T-helper 2 cell treated with Interferon-gamma antibody and Interleukin-4, amounts not matched to agents 100 ng/mL and 5 ng/mL, for 36 hours (primary cell): ENCODE data around the gene TOMM70. TPM values are rescaled to one million over a fixed set of nuclear protein-coding genes. Genes with fewer than 3 reads are reported as not detected.
"Not testable (repeated sequence)": the region's sequence is repeated elsewhere in the genome, so short reads cannot be mapped to it uniquely, and the experiment has no call there.

Experiments
- intact Hi-C: fragments of 100-400 bp; cut with micrococcal nuclease; formaldehyde crosslinking; loops from one replicate; pipeline ENCODE4 v1.15.1; 2023
- total RNA-seq: library from RNA; stranded (reverse); gene quantifications from 2 replicates; pipeline ENCODE4 v1.2.3, GENCODE V29; 2022

The TOMM70 gene
- total RNA-seq, 1 donor from 2014 or later: 43.3 TPM

DNA sequence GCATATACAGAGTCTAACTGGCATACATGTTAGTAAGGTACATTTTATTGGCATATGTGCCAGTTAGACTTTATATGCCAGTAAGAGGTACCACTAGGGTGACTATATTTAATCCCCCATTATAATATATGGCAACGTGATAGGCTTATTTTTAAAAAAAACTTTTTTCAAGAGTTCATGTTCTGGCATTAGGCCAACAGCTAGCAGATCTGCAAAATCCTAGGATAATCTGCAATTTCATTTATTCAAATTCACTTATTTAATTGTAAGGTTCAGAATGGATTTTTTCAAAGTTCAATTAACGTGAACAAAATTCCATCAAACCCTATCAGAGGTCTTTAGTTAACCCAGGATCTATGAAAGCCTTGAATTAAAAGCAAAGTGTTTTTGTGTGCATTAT is 34.5 kb downstream of the TOMM70 start:
- intact Hi-C loops: no loop called here

GRCh38 chr3:100364421-100364820 is 36.5 kb downstream of the TOMM70 start:
- intact Hi-C loops: no loop called here

DNA sequence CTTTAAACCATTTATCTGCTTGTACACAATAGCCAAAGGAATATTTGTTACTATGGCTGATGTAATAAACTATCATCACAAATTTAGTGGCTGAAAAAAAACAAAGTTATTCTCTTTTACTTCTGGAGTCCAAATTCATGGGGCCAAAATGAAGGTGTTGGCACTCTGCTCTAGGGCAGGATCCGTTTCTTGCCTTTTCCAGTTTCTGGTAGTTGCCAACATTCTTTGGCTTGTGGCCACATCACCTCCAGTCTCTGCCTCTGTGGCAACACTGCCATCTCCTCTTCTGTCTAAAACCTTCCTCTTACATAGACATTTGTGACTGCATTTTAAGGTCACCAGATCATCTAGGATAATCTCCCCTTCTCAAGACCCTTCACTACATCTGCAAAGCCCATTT is 39.0 kb downstream of the TOMM70 start:
- intact Hi-C loops: no loop called here

DNA sequence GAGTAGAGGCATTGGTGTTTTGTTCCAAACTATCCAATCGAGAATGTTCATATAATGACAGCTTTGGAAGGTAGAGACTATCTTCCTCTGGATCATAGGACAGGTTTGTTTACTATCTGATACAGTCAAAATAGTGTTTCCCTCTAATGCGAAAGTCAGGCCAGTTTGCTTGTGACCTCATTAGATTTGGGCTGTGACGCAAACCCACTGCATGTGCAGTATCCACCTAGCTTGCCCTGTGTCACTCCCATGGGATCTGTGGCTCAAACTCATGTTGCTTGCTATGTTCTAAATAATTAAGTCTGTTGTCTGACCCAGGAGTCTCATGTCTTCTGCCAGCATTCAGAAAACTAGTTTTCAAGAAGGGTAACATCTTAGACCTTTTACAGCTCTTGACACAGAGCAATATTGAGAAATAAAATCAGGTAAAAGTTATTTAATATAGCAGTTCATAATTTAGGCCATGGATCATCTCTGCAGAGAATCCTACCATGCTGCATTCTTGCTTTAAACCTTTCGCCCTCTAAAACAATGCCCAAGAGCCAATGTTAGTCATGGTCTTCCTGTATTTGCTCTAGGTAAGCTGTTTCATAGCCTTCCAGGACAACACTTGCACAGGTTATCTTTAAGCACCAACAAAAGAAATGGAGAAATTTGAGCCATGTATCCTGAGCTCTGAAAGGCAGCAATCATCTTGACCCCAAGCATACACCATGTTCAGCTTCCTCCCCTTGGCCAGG is 40.0 kb downstream of the TOMM70 start:
- intact Hi-C loops: no loop called here

DNA sequence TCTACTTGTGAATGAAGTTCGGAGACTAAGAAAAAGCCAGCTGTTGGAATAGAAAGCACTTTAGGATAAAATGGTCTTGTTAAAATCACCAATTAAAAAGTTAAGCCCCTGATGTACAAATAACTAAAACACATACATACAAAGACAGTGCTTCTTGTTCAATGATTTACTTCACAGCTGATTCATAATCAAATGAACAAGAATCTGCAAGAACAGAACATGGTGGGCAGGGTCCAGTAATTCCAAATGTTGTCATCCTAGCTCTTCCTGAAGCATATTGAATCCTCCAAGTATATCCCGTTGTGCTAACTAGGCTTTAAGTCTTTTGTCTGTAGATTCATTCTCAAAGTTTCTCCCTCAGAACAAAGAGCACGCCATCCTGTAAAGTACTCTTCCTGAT is 41.9 kb downstream of the TOMM70 start:
- intact Hi-C loops: no loop called here

GRCh38 chr3:100358413-100358812 is 42.5 kb downstream of the TOMM70 start:
- intact Hi-C loops: no loop called here

GRCh38 chr3:100354850-100355249 is 46.0 kb downstream of the TOMM70 start:
- intact Hi-C loops: no loop called here

DNA sequence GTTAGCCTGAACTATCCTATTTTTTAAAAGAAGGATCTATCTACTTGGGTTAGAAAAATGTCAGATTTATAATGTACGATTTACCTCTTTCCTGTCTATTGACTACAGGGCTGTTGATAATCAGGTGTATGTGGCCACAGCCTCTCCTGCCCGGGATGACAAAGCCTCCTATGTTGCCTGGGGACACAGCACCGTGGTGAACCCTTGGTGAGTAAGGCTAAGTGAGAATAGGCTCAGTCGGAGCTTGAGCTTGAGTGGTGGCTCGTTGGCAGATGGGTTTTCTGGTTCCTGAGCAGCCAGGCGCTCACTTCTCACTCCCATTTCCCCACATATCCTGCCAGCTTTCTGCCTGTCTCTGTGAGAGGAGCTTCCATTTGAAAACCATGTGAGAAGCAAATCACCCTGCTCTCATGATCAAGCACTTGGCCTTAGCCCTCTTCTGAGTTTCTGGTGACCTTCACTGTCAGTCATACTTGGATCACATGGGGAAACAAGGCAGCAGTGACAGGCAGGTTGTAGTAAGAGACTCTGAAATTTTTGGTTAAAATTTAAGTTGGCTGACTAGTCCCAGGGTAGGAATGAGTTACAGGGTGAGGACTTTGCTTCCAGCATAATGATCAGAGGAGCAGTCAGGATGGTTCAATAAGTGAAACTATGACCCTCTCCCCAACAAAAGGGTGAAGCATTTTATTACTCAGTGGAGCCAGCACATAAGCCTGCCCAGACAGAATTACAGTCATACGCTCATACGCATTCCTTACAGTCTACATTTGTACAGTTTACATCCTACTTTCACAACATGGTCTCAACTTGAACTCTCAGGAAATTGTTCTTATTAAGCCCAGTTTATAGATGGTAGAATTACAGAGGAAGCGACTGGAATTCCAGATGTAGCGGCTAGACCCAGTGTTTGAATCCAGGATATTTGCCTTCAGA is 48.3 kb downstream of the TOMM70 start:
- intact Hi-C loops: no loop called here

DNA sequence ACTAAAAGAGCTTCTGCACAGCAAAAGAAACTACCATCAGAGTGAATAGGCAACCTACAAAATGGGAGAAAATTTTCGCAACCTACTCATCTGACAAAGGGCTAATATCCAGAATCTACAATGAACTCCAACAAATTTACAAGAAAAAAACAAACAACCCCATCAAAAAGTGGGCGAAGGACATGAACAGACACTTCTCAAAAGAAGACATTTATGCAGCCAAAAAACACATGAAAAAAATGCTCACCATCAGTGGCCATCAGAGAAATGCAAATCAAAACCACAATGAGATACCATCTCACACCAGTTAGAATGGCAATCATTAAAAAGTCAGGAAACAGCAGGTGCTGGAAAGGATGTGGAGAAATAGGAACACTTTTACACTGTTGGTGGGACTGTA is 49.1 kb downstream of the TOMM70 start:
- intact Hi-C loops: not testable (repeated sequence)

DNA sequence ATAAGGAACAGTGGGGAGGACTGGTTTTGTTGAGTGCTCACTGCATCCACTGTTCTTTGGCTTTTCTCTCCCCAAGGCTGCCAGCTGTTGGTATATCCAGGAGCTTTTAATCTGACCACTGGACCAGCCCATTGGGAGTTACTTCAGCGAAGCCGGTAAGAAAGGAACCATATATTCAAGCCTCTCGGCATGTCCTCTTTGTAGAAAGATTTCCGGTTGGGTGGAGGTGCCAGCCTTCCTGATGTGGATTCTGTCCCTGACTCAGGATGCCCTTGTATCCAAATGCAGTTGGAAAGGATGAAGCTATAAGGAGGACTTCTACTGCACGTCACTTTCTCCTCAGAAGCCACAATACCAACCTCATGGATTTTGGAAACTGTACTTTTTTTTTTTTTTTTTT is 52.2 kb downstream of the TOMM70 start:
- intact Hi-C loops: no loop called here

- intact Hi-C loops: no loop called here
Observed at GRCh38 chr3:100340527-100340926, 60.4 kb downstream of the TOMM70 start.

DNA sequence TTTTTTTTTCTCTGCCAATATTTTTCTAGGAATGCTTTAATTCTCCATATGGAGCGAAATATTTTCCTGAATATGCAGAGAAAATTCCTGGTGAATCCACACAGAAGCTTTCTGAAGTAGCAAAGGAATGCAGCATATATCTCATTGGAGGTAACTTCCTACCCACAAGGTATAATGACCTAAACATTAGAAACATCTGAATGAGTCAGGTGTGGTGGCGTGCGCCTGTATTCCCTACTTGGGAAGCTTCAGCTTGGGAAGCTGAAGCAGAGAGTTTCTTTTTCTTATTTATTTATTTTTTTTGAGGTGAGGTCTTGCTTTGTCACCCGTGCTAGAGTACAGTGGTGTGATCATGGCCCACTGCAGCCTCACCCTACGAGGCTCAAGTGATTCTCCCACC is 61.1 kb downstream of the TOMM70 start:
- intact Hi-C loops: no loop called here

DNA sequence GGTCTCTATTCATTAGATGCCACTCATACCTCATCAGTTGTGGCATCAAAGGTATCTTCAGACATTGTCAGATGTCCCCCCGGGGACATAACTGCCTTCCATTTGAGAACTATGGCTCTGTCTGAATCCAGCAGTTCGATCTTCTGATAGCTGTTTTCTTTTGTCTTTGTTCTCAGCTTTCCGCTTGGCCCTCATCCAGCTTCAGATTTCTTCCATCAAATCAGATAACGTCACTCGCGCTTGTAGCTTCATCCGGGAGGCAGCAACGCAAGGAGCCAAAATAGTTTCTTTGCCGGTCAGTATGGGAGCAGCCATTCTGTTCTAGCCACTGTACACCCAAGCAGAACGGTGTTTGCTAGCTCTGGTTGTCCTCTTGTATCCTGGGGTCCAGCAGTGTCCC is 62.0 kb downstream of the TOMM70 start:
- intact Hi-C loops: no loop called here

DNA sequence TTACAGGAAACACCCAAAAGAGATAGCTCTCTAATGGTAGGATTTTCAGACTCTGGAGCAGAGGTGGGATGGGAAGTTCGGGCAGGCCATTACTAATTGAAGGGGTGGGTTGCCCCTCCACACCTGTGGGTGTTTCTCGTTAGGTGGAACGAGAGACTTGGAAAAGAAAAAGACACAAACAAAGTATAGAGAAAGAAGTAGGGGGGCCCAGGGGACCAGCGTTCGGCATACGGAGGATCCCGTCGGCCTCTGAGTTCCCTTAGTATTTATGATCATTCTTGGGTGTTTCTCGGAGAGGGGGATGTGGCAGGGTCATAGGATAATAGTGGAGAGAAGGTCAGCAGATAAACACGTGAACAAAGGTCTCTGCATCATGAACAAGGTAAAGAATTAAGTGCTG is 64.7 kb downstream of the TOMM70 start:
- intact Hi-C loops: not testable (repeated sequence)

GRCh38 chr3:100335434-100335833 is 65.5 kb downstream of the TOMM70 start:
- intact Hi-C loops: no loop called here

GRCh38 chr3:100334488-100335351 is 66.2 kb downstream of the TOMM70 start, which contains the start of gene NIT2:
Gene NIT2, plus strand, starts transcription at chr3:100334757. Its CDS starts 35 bp downstream, at chr3:100334792.
- intact Hi-C loops: loop anchor here (1.0 to 5.0 kb wide), 4 partner anchors 16 to 375 kb away; partner anchors contain the start of genes LNP1, TBC1D23, TFG and TOMM70

DNA sequence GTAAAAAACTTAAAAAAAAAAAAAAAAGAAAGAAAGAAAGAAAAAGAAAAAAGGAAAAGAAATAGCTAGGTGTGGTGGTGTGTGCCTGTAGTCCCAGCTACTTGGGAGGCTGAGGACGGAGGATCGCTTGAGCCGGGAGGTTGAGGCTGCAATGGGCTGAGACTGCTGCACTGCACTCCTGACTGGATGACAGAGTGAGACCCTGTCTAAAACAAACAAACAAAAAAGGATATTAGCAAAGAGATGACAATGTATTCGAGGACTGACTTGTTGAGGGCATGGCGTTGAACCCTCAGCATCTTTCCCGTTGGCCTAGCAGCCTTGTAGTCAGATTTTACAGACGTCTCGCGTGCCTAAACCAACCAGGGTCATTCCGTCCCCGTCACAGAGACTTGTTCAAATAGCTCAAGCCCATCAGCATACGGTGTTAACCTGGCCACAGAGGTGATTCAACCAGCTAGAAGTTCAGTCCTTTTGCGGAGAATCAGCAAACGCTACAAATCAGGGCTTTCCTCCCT is 66.9 kb downstream of the TOMM70 start:
- intact Hi-C loops: loop anchor here (1.0 to 5.0 kb wide), 4 partner anchors 16 to 375 kb away; partner anchors contain the start of genes LNP1, TBC1D23, TFG and TOMM70

DNA sequence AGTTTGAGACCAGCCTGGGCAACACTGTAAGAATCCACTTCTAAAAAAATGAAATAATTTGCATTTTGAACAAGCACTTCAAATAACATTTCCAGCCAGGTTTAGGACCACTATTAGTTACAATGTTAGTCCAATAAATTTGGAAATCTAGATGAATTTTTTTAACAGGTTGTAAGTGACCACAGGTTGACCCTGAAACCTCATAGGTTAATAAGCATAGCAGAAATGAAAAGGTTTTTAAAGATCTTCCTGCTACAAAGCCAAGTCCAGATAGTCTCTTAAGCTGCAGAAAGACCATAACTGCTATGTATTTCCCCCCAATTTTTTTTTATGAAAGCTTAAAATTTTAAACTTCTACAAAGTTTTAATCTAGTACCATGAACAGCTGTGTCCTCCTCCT is 67.8 kb downstream of the TOMM70 start:
- intact Hi-C loops: loop anchor here (5.0 kb wide), 1 partner anchor 71 kb away; the partner anchor contains the start of gene TBC1D23

DNA sequence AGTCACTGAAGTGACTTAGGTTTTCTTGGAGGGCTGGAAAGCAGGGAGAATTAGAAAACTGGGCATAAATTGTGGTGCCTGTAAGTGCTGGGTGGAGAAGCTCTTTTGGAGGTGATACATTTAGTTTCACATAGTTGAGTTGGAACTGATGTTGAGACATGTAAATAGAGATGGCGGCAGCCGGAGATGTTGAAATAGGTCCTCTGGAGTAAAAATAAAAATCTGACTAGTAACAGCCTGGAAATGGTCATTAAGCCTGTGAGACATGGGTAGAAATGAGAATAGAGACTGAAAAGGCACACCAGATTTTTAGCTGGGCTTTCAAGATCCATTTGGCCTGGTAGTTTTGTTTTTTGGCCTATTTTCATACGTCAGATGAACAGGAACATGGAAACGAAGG is 69.2 kb downstream of the TOMM70 start:
- intact Hi-C loops: loop anchor here (5.0 kb wide), 1 partner anchor 69 kb away; the partner anchor contains the start of gene TBC1D23

GRCh38 chr3:100330651-100331050 is 70.2 kb downstream of the TOMM70 start:
- intact Hi-C loops: loop anchor here (5.0 kb wide), 1 partner anchor 68 kb away; the partner anchor contains the start of gene TBC1D23
